Progenitor cell of endocrine pancreas (in vitro differentiated cells): ENCODE data around the gene SECISBP2. TPM values are rescaled to one million over a fixed set of nuclear protein-coding genes. Genes with fewer than 3 reads are reported as not detected.

ENCODE experiments used
- DNase-seq: peaks from one replicate; pipeline ENCODE4 v3.0.0; 2021; ENCODE audit warnings: low spot score; ENCODE audit not compliant: unreplicated experiment
- H3K27ac Mint-ChIP-seq: 2 replicates; pipeline ENCODE4 v1.8.0; 2021; ENCODE audit warnings: mild to moderate bottlenecking, moderate library complexity, mixed read lengths
- H3K27me3 Mint-ChIP-seq: 2 replicates; pipeline ENCODE4 v1.8.0; 2021; ENCODE audit warnings: mixed read lengths
- H3K36me3 Mint-ChIP-seq: 2 replicates; pipeline ENCODE4 v1.8.0; 2022; ENCODE audit warnings: mixed read lengths; ENCODE audit not compliant: insufficient read depth
- H3K4me1 Mint-ChIP-seq: 2 replicates; pipeline ENCODE4 v1.8.0; 2021; ENCODE audit warnings: low read depth, mixed read lengths
- H3K4me3 Mint-ChIP-seq: 2 replicates; pipeline ENCODE4 v1.8.0; 2021; ENCODE audit warnings: low read depth, mild to moderate bottlenecking, moderate library complexity, mixed read lengths
- H3K9me3 Mint-ChIP-seq: 2 replicates; pipeline ENCODE4 v1.8.0; 2021; ENCODE audit warnings: low read depth, mixed read lengths
- CTCF ChIP-seq: fragments of 200-600 bp; sonication (generic); IDR thresholded peaks from one replicate; pipeline ENCODE4 v1.5.0; 2021; ENCODE audit warnings: antibody characterized with exemption, mild to moderate bottlenecking; ENCODE audit not compliant: unreplicated experiment
- total RNA-seq: library from RNA; stranded (reverse); gene quantifications from 2 replicates; pipeline ENCODE4 v1.2.1, GENCODE V29; 2021

SECISBP2 gene
- total RNA-seq, 1 donor from 2014 or later, result 73.5 TPM

DNA sequence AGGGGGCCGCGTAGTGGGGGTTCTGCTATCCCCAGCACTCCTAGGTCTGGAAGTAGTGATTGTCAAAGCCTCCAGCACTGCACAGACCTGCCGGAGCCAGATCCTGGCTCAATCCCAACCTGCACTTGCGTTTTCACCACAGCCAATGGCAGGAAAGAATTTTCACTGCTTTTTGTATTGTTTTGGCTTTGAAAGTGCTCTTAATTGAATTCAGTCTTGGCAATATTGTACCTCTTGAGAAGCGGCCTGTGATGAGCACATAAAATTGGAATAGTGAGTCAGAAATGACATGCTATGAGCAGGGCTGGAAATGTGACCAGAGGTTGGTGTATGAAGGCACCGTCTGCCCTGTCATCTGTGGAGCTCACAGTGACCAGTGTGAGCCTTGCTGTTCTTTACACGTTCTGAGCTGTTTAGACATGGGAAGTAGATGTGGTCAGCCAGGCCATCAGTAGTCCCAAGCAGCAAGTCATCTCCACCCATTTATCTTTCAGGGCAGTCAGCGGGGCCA, 41.5 kb downstream of the SECISBP2 start:
- peaks cover 26% of the 10 kb centered on the region for H3K36me3 Mint-ChIP-seq
- H3K4me3 Mint-ChIP-seq, result no peak overlapping the region
- H3K27me3 Mint-ChIP-seq, result no peaks in the 10 kb centered on the region
- DNase-seq, result no peak
- no peak for TF ChIP-seq CTCF
- peaks cover 26% of the 10 kb centered on the region for H3K4me1 Mint-ChIP-seq
- H3K27ac Mint-ChIP-seq, result peak overlapping the region; percentile 42
- H3K9me3 Mint-ChIP-seq, result no peaks in the 10 kb centered on the region

- Mint-ChIP-seq H3K4me1 (peaks cover 26% of the 10 kb centered on the region), H3K9me3 (no peaks in the 10 kb centered on the region), H3K36me3 (peaks cover 26% of the 10 kb centered on the region), H3K4me3 (no peak overlapping the region), H3K27ac (peak overlapping the region; percentile 69), H3K27me3 (no peaks in the 10 kb centered on the region)
- no peak for DNase-seq
- no peak for TF ChIP-seq CTCF
These were observed 42.2 kb downstream of the SECISBP2 start for GRCh38 chr9:89360465-89360864.

DNA sequence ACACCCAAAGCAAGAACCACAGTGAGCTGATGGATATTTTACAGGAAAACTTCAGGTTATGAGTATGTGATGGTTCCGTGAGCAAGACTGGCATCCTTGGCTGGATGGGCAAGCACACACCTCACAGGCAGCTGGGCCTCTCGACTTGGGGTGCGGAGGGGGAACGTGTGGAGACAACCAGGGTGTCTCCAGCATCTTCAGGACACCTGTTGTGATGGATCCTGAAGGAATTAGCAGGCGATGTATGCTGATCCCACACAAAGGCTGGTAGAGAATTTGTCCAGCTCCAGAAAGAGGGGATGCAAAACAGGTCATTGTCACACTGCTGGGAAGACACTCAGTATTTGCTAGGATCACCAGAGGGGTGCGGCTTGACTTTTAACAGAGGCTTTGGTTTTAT, 42.7 kb downstream of the SECISBP2 start:
- Mint-ChIP-seq H3K4me1 (peaks cover 26% of the 10 kb centered on the region), H3K27me3 (no peaks in the 10 kb centered on the region), H3K36me3 (peaks cover 26% of the 10 kb centered on the region), H3K27ac (peak overlapping the region; percentile 21), H3K4me3 (no peak overlapping the region), H3K9me3 (no peaks in the 10 kb centered on the region)
- DNase-seq, result no peak
- TF ChIP-seq CTCF, result no peak

DNA sequence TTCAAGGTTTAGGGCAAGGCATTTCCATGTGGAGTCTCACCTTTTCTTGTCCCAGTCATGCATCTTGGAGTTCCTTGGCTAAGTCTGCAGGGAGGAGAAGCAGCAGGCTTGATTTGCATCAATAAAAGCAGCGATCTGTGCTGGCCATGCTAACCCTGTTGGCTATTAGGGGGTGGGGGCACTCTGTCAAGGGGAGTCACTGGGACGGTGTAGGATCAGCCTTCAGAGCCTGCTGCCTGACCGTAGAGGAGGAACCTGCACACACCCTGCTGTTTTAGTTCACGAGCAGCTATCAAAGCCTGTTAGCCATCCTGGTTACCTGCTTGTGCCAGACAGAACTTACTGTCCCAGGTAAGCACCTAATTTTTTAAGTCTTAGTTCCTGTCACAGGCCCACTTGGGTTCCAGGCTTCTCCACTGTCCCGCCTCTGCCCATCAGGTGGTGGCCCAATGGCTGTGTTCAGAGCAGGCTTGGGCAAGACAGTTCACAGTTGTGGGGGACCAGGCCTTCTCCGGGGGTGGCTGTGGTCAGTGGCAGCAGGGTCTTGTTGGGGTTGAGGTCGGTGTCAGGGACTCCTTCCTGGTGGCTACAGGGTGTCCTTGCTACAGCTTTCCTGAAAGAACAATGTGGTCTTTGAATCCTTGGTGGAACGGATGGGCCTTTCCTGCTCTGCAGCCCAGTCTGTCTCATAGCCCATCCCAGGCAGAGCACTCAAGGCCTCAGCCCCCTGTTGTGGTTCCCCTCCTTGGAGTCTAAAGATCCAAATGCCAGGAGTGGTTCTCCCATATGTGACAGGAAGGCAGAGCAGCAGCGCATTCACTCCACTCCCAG, 43.7 kb downstream of the SECISBP2 start:
- peaks cover 25% of the 10 kb centered on the region for H3K4me1 Mint-ChIP-seq
- H3K27me3 Mint-ChIP-seq, result no peaks in the 10 kb centered on the region
- H3K9me3 Mint-ChIP-seq, result no peaks in the 10 kb centered on the region
- peaks cover 21% of the 10 kb centered on the region for H3K36me3 Mint-ChIP-seq
- no peak overlapping the region for H3K27ac Mint-ChIP-seq
- H3K4me3 Mint-ChIP-seq, result no peak overlapping the region
- no peak for TF ChIP-seq CTCF
- no peak for DNase-seq

GRCh38 chr9:89362647-89363310, 44.5 kb downstream of the SECISBP2 start:
- H3K36me3 Mint-ChIP-seq, result peaks cover 19% of the 10 kb centered on the region
- H3K4me1 Mint-ChIP-seq, result peaks cover 18% of the 10 kb centered on the region
- DNase-seq, result no peak
- no peaks in the 10 kb centered on the region for H3K9me3 Mint-ChIP-seq
- H3K27me3 Mint-ChIP-seq, result no peaks in the 10 kb centered on the region
- no peak overlapping the region for H3K4me3 Mint-ChIP-seq
- no peak for TF ChIP-seq CTCF
- no peak overlapping the region for H3K27ac Mint-ChIP-seq
